ENCODE measurements around the gene TMEM161A.

The TMEM161A gene

DNA sequence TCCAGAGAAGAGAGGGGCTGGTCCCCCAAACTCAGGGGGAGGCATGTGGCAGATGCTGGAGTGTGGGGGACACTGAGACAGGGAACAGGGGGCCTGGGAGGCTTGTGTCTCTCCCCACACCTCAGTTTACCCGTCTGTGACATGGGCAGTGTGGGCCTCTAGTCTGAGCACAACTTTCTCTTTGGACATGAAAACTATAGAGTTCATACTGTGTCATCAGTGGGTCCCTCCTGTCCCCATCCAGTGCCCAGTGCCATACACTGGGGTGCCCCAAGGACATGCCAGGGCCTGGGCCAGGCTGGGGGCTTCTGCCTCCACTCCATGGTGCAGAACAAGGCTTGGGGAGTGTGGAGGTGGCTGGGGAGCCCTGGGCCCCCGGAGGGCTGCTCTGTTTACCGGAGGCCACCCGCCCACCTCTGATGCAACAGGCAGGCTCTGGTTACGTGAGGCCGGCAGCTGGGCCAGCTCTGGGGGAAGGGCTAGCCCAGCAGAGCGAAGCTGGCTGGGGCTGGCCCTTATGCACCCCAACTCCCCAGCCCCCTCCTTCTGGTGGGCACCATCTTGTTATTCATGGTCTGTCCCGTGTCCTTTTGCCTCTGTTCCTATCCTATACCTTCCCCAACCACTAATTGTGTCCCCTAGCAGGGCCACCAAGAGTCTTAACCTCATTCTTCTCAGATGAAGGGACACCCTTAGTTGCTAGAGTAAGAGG, 33.7 kb upstream of the TMEM161A start:
- no peak overlapping the region for H3K4me2 ChIP-seq (ENCODE audit: insufficient read depth, low read length)
- no peak for DNase-seq
- no peak overlapping the region for H3K27ac ChIP-seq (ENCODE audit: low read length)
- peaks cover 7% of the 10 kb centered on the region; the same call in 1 of the 2 replicates for H3K36me3 ChIP-seq (ENCODE audit: insufficient read depth, low read length)
- ATAC-seq (ENCODE audit: insufficient read depth, low read depth): no peak
- H2AFZ ChIP-seq (ENCODE audit: low read depth, low read length): no peak overlapping the region
- TF ChIP-seq, protein P1, sequence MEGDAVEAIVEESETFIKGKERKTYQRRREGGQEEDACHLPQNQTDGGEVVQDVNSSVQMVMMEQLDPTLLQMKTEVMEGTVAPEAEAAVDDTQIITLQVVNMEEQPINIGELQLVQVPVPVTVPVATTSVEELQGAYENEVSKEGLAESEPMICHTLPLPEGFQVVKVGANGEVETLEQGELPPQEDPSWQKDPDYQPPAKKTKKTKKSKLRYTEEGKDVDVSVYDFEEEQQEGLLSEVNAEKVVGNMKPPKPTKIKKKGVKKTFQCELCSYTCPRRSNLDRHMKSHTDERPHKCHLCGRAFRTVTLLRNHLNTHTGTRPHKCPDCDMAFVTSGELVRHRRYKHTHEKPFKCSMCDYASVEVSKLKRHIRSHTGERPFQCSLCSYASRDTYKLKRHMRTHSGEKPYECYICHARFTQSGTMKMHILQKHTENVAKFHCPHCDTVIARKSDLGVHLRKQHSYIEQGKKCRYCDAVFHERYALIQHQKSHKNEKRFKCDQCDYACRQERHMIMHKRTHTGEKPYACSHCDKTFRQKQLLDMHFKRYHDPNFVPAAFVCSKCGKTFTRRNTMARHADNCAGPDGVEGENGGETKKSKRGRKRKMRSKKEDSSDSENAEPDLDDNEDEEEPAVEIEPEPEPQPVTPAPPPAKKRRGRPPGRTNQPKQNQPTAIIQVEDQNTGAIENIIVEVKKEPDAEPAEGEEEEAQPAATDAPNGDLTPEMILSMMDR (IDR thresholded peaks at IDR 0.05; ENCODE audit: borderline replicate concordance, extremely low read depth, low read length, poor library complexity, severe bottlenecking): no peak
- no peak for TF ChIP-seq EZH2 (IDR thresholded peaks at IDR 0.05; ENCODE audit: borderline replicate concordance, low read depth, low read length, severe bottlenecking)
- no peak overlapping the region for H3K4me3 ChIP-seq (ENCODE audit: low read depth in 1 of 2, low read length in 2 of 2)
- no peaks in the 10 kb centered on the region for H3K27me3 ChIP-seq (ENCODE audit: insufficient read depth, low read length, poor library complexity)
- no peaks in the 10 kb centered on the region for H3K4me1 ChIP-seq (ENCODE audit: insufficient read depth, low read length)
- no peaks in the 10 kb centered on the region for H3K9me3 ChIP-seq (ENCODE audit: insufficient read depth, low read length, severe bottlenecking)
- H3K79me2 ChIP-seq (ENCODE audit: insufficient read depth, low read length): no peaks in the 10 kb centered on the region
- H3K9ac ChIP-seq (ENCODE audit: low read depth, low read length): no peak overlapping the region
- H4K20me1 ChIP-seq (ENCODE audit: insufficient read depth, low read length): no peaks in the 10 kb centered on the region

DNA sequence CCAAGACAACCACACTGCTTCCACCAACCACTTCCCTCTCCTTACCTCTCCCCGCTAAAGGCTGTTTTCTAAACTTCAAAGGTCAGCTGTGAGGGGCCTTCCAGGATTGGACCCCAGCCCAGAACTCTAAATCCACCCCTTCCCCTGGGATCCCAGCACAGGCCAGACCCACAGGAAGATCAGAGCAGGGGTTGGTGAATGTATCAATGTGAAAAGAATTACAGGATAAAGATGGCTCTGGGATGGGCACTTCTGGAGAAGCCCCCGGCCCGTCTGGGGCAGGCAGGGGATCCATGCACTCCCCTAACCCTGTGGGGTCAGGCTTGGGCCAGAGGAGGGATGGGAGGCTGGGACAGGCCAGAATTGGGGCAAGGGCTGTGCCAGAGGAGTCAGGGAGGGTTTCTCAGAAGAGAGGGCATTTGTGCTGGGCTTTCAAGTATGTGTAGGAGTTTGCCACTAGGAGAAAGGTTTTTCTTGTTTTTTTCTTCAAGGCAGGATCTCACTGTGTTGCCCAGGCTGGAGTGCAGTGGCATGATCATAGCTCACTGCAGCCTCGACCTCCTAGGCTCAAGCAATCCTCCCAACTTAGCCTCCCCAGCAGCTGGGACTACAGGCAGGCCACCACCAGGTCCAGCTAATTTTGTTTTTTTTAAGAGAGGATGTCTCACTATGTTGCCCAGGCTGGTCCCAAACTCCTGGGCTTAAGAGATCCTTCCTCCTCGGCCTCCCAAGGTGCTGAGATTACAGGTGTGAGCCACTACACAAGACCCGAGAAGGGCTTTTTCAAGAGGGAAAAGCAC, 32.8 kb upstream of the TMEM161A start:
- Histone ChIP-seq H3K27ac (ENCODE audit: low read length) (no peak overlapping the region), H3K4me1 (ENCODE audit: insufficient read depth, low read length) (no peaks in the 10 kb centered on the region), H3K79me2 (ENCODE audit: insufficient read depth, low read length) (no peaks in the 10 kb centered on the region), H3K9me3 (ENCODE audit: insufficient read depth, low read length, severe bottlenecking) (no peaks in the 10 kb centered on the region), H2AFZ (ENCODE audit: low read depth, low read length) (no peak overlapping the region), H3K9ac (ENCODE audit: low read depth, low read length) (no peak overlapping the region), H3K4me3 (ENCODE audit: low read depth in 1 of 2, low read length in 2 of 2) (no peak overlapping the region), H3K27me3 (ENCODE audit: insufficient read depth, low read length, poor library complexity) (no peaks in the 10 kb centered on the region), H3K4me2 (ENCODE audit: insufficient read depth, low read length) (no peak overlapping the region), H4K20me1 (ENCODE audit: insufficient read depth, low read length) (no peaks in the 10 kb centered on the region), H3K36me3 (ENCODE audit: insufficient read depth, low read length) (no peaks in the 10 kb centered on the region)
- DNase-seq (no peak), ATAC-seq (ENCODE audit: insufficient read depth, low read depth) (no peak)
- TF ChIP-seq, protein P1 (IDR thresholded peaks at IDR 0.05; ENCODE audit: borderline replicate concordance, extremely low read depth, low read length, poor library complexity, severe bottlenecking): no peak
- TF ChIP-seq EZH2 (IDR thresholded peaks at IDR 0.05; ENCODE audit: borderline replicate concordance, low read depth, low read length, severe bottlenecking): no peak

DNA sequence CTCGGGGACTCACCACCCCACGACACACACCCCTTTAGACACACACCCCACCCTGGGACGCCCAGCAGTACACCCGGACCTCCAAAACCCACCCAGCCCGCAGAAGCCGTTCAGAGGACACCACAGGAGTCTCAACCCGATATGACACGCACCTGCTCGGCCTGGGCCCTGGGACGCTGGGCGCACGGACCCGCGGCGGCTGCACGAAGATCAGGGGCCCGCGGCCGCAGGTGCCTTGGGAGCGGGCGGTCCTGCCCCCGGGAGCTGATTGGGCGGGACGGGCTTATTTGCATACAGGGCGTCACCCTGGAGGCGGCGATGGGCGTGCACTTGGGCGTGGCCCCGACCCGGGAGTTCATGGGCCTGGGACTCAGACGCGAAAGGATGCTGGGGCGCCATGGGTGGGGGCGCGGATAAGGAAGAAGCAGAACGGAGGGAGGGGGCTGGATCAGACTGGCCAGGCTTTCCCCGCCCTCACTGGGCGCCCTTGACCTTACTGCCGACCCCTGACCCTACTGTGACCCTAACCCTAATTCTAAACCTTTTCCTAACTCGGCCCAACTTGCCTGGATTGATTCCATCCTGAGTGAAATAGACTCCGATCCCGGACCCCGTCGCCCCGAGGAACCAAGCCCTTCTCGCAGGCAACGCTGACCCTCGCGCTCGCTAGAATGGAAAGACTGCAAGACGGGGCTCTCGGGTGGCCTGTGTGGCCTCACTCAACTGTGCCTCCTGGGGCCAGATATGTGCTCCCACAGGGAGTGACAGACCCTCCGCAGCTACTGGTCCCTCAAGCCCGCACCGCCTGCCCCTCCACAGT, 32.0 kb upstream of the TMEM161A start, which contains the start of gene MEF2B:
Gene MEF2B, minus strand, starts transcription at position 211 of the 820 bp plus-strand sequence. CDS start 19,528 bp downstream, outside the sequence.
- H3K4me2 ChIP-seq (ENCODE audit: insufficient read depth, low read length): no peak within 1 kb of the TSS
- H3K4me3 ChIP-seq (ENCODE audit: low read depth in 1 of 2, low read length in 2 of 2): no peak within 1 kb of the TSS
- H3K9ac ChIP-seq (ENCODE audit: low read depth, low read length): no peak within 1 kb of the TSS
- H4K20me1 ChIP-seq (ENCODE audit: insufficient read depth, low read length): no peaks in the 10 kb centered on the region
- no peak for TF ChIP-seq EZH2 (IDR thresholded peaks at IDR 0.05; ENCODE audit: borderline replicate concordance, low read depth, low read length, severe bottlenecking)
- TF ChIP-seq, protein P1 (IDR thresholded peaks at IDR 0.05; ENCODE audit: borderline replicate concordance, extremely low read depth, low read length, poor library complexity, severe bottlenecking): no peak
- no peaks in the 10 kb centered on the region for H3K36me3 ChIP-seq (ENCODE audit: insufficient read depth, low read length)
- no peaks in the 10 kb centered on the region for H3K79me2 ChIP-seq (ENCODE audit: insufficient read depth, low read length)
- no peak within 1 kb of the TSS for H2AFZ ChIP-seq (ENCODE audit: low read depth, low read length)
- H3K4me1 ChIP-seq (ENCODE audit: insufficient read depth, low read length): no peaks in the 10 kb centered on the region
- no peaks in the 10 kb centered on the region for H3K27me3 ChIP-seq (ENCODE audit: insufficient read depth, low read length, poor library complexity)
- H3K27ac ChIP-seq (ENCODE audit: low read length): no peak within 1 kb of the TSS
- H3K9me3 ChIP-seq (ENCODE audit: insufficient read depth, low read length, severe bottlenecking): no peaks in the 10 kb centered on the region
- DNase-seq: peak; percentile 17
- peak; percentile 36; the same call in 1 of the 3 replicates for ATAC-seq (ENCODE audit: insufficient read depth, low read depth)
